ENCODE data around the gene BCOR. TPM values are rescaled to one million over a fixed set of nuclear protein-coding genes. Genes with fewer than 3 reads are reported as not detected.

The BCOR gene
- total and polyA plus RNA-seq, 9 donors = 21.0 to 27.8 (median 25.3) TPM

DNA sequence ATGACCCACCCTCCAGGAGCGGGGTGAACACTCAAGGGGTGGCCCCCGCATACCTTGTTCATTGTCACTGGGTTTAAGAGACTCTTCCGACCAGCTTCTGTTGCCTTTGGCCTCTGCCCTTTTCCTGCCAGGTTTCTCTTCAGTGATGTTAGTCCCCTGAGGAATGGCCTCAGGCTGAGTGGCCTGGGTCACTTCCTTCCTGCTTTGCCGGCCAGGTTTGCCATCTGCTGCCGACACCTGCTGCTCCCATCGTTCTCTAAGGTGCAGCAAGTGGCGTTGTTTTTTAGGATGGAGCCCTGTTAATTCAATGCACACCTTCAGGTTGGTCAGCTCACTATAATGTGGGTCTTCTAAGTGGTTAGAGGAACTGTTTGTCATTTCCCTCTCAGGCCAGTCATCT, 34.2 kb downstream of the BCOR start:
- WGBS (ENCODE audit: insufficient coverage) = 58% methylated on average over 6 of the region's 7 CpGs
- no peak for DNase-seq
- peaks cover 37% of the 10 kb centered on the region for H3K36me3 ChIP-seq (ENCODE audit: control insufficient read depth, insufficient read depth, low read length)

DNA sequence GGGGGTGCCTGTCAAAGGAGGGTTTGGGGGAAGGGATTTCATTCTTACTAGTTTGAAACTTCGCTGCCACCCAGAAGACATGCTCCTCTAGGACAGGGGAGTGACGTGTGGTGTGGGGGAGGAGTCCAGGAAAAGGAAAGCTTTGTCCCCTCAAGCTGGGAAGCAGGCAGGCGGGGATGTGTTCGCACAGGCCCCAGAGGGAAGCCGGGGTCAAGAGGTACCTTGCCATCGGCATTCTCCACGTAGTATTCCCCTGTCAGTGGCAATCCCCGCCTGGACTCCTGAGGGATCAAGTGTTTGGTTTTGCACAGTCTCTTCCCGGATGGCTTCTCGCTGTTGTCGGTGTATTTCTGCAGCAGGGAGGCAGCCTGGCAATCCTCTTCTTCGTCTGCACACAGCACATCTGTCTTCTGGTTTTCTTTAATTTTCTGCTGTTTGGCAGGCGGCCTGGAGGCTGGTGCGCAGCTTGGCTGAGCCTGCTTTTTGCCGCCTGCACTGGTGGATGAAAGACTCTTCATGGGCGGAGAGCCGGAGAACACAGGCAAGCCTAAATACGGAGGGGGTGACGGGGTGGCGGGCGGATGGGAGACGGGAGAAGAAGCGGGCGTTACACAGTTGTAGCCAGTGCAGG, 35.1 kb downstream of the BCOR start:
- peak; percentile 59 for DNase-seq
- Histone ChIP-seq H3K27me3 (ENCODE audit: control insufficient read depth, insufficient read depth, low read length) (peaks cover 38% of the 10 kb centered on the region), H3K27ac (ENCODE audit: low read length) (no peak overlapping the region), H3K4me3 (ENCODE audit: low read length) (no peak overlapping the region), H3K36me3 (ENCODE audit: control insufficient read depth, insufficient read depth, low read length) (peaks cover 36% of the 10 kb centered on the region), H3K9me3 (replicated peaks; ENCODE audit: control insufficient read depth, low read depth, low read length) (no peaks in the 10 kb centered on the region), H3K4me1 (ENCODE audit: control insufficient read depth, insufficient read depth, low read length) (peaks cover 6% of the 10 kb centered on the region)
- 52% methylated on average over 21 of the region's 24 CpGs for WGBS (ENCODE audit: insufficient coverage)

More for the DNA sequence above, 34.2 kb downstream of the BCOR start:
- Histone ChIP-seq H3K27ac (ENCODE audit: low read length) (no peak overlapping the region), H3K27me3 (ENCODE audit: control insufficient read depth, insufficient read depth, low read length) (peaks cover 38% of the 10 kb centered on the region), H3K9me3 (replicated peaks; ENCODE audit: control insufficient read depth, low read depth, low read length) (no peaks in the 10 kb centered on the region), H3K4me3 (ENCODE audit: low read length) (no peak overlapping the region), H3K4me1 (ENCODE audit: control insufficient read depth, insufficient read depth, low read length) (peaks cover 6% of the 10 kb centered on the region)

DNA sequence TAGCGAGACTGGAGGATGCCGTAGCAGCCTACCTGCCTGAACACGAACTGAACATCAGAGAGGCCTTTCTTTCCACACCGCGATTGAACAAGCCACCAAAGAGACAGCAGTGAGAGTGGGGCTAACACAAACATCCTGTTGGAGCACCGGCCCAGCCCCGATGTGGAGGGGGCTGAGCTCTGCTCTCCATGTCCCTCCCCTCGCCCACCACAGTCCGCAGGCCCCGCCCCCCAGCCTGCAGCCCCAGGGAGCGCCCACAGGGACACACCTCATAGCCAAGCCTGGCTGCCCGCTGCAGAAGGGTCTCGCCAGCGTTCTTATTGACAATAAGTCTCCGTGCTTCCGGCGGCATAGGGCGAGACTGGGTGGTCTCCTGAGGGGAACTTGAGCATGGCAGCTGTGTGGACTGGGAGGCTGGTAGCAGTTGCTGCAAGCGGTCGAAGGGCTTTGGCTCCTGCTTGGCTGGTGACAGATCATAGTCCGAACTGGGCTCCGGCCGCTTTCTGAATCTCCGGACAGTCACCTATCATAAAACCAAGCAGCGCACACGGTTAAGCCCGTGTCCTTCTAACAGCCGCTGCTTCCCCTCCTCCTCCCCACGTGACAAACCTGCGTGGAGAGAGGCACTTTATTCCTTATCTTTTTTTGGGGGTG, 35.8 kb downstream of the BCOR start:
- Histone ChIP-seq H3K27ac (ENCODE audit: low read length) (no peak overlapping the region), H3K9me3 (replicated peaks; ENCODE audit: control insufficient read depth, low read depth, low read length) (no peaks in the 10 kb centered on the region), H3K4me3 (ENCODE audit: low read length) (no peak overlapping the region), H3K27me3 (ENCODE audit: control insufficient read depth, insufficient read depth, low read length) (peaks cover 38% of the 10 kb centered on the region), H3K36me3 (ENCODE audit: control insufficient read depth, insufficient read depth, low read length) (peaks cover 38% of the 10 kb centered on the region), H3K4me1 (ENCODE audit: control insufficient read depth, insufficient read depth, low read length) (peaks cover 6% of the 10 kb centered on the region)
- 51% methylated on average over 14 of the region's 30 CpGs for WGBS (ENCODE audit: insufficient coverage)
- no peak for DNase-seq

DNA sequence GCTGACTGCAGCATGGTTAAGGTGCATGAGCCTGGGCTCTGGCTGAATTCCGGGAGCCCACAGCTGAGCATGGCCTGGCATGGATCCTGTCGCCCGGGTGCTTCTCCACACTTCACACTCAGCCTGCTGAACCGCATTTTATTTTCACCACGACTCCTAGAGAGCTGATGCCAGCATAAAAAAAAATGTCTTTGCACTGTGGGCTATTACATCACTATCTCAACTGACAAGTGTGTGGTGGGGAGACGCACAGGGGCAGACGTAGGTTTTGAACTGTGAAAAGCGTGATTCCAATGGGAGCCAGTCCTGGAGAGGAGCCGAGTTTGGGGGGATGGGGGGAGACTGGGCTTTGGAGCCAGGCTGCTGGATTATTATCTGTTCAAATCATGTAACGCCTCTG, 36.8 kb downstream of the BCOR start:
- H3K36me3 ChIP-seq (ENCODE audit: control insufficient read depth, insufficient read depth, low read length) = peaks cover 48% of the 10 kb centered on the region
- DNase-seq = no peak
- 78% methylated on average over 6 of the region's 10 CpGs for WGBS (ENCODE audit: insufficient coverage)

DNA sequence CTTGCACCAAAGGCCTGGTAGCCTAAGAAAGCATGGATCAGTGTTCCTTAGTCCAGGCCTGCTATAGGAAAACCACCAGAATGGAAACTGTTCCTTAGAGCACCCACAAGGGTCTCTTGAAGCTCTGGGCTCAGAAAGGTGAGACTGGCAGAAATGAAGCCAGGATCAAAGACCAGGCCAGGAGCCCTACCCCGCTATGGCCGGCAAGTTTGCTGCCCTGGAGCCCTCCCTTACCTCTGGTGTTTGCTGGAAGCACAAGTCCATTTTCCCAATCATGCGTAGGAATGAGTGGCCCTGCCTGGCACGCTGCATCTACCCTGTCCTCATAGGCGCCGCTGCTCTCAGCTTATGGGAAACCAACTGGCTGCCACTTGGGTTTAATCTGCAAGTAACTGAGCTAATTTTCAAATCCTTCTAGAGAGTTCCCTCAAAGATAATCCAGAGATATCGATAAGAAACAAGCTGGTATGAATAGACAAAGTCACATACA, 37.4 kb downstream of the BCOR start:
- no peaks in the 10 kb centered on the region for H3K9me3 ChIP-seq (replicated peaks; ENCODE audit: control insufficient read depth, low read depth, low read length)
- H3K27ac ChIP-seq (ENCODE audit: low read length) = no peak overlapping the region
- no peak for DNase-seq
- peaks cover 31% of the 10 kb centered on the region for H3K27me3 ChIP-seq (ENCODE audit: control insufficient read depth, insufficient read depth, low read length)
- H3K36me3 ChIP-seq (ENCODE audit: control insufficient read depth, insufficient read depth, low read length) = peaks cover 53% of the 10 kb centered on the region
- H3K4me3 ChIP-seq (ENCODE audit: low read length) = no peak overlapping the region
- H3K4me1 ChIP-seq (ENCODE audit: control insufficient read depth, insufficient read depth, low read length) = peaks cover 6% of the 10 kb centered on the region
- 86% methylated on average over 7 of the region's 7 CpGs for WGBS (ENCODE audit: insufficient coverage)

More for the DNA sequence above, 36.8 kb downstream of the BCOR start:
- H3K27ac ChIP-seq (ENCODE audit: low read length) = no peak overlapping the region
- no peaks in the 10 kb centered on the region for H3K9me3 ChIP-seq (replicated peaks; ENCODE audit: control insufficient read depth, low read depth, low read length)
- H3K4me3 ChIP-seq (ENCODE audit: low read length) = no peak overlapping the region
- H3K4me1 ChIP-seq (ENCODE audit: control insufficient read depth, insufficient read depth, low read length) = peaks cover 6% of the 10 kb centered on the region
- peaks cover 32% of the 10 kb centered on the region for H3K27me3 ChIP-seq (ENCODE audit: control insufficient read depth, insufficient read depth, low read length)

DNA sequence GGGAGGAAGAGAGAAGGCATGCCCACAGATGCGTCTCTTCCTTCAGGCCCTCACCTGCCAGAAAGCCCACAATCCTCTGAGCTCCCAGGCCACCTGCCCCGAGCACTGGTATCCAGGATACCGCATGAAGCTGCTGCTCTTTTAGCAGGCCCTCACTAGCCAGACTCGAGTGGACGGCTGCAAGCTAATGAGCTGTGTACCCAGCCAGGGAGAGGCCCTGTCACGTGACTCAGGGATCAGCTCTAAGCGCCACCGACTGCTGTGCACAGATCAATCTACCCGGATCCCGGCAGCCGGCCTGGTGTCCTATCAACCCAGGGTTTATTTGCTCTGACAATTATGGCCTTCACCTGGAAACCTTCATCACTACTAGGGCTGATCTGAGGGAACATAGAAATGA, 39.0 kb downstream of the BCOR start:
- H3K9me3 ChIP-seq (replicated peaks; ENCODE audit: control insufficient read depth, low read depth, low read length) = peaks cover 2% of the 10 kb centered on the region
- peaks cover 21% of the 10 kb centered on the region for H3K27me3 ChIP-seq (ENCODE audit: control insufficient read depth, insufficient read depth, low read length)
- H3K4me1 ChIP-seq (ENCODE audit: control insufficient read depth, insufficient read depth, low read length) = peaks cover 6% of the 10 kb centered on the region
- peaks cover 61% of the 10 kb centered on the region for H3K36me3 ChIP-seq (ENCODE audit: control insufficient read depth, insufficient read depth, low read length)
- H3K27ac ChIP-seq (ENCODE audit: low read length) = no peak overlapping the region
- 72% methylated on average over 10 of the region's 11 CpGs for WGBS (ENCODE audit: insufficient coverage)
- no peak overlapping the region for H3K4me3 ChIP-seq (ENCODE audit: low read length)
- DNase-seq = no peak

DNA sequence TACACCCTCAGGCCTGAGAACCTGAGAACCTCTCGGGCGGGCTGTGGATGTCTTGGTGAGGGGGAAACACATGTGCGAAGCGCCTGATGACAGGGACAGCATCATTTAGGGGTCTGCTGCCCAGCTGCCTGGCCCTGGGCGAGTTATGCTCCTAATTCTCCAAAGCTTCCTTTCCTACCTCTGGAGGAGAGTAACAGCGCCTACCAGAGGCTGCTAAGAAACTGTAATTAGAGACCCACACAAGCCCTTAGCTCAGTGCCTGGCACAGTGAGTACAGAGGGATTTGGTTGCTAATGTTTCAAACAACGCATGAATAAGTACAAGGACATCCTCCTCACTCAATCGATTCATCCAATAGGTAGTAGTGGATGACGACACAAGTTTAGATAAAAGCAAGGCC, 40.4 kb downstream of the BCOR start:
- no peak for DNase-seq
- Histone ChIP-seq H3K4me3 (ENCODE audit: low read length) (no peak overlapping the region), H3K27ac (ENCODE audit: low read length) (no peak overlapping the region), H3K36me3 (ENCODE audit: control insufficient read depth, insufficient read depth, low read length) (peaks cover 66% of the 10 kb centered on the region), H3K27me3 (ENCODE audit: control insufficient read depth, insufficient read depth, low read length) (peaks cover 12% of the 10 kb centered on the region), H3K9me3 (replicated peaks; ENCODE audit: control insufficient read depth, low read depth, low read length) (peaks cover 12% of the 10 kb centered on the region), H3K4me1 (ENCODE audit: control insufficient read depth, insufficient read depth, low read length) (no peaks in the 10 kb centered on the region)
- WGBS (ENCODE audit: insufficient coverage) = 92% methylated on average over 4 of the region's 9 CpGs

DNA sequence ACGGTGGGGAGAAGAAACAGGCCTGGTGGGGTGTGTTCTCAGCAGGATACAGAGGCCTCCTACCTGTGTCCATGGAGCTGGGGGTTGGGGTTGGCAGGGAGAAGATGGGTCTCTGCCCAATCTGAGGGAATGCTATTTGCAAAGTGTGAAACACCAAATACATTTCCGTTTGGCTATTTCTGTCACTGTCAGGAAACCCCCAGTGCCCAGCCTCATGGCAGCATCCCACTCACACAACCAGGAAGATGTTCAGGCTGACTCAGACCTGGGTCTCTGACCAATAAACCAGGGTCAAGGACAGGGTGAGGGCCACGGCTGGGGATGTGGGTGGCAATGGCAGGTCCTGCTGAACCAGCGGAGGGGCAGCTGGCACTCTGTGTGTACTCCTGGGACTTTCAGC, 41.3 kb downstream of the BCOR start:
- DNase-seq = no peak
- peaks cover 65% of the 10 kb centered on the region for H3K36me3 ChIP-seq (ENCODE audit: control insufficient read depth, insufficient read depth, low read length)
- no peak overlapping the region for H3K27ac ChIP-seq (ENCODE audit: low read length)
- H3K27me3 ChIP-seq (ENCODE audit: control insufficient read depth, insufficient read depth, low read length) = peaks cover 5% of the 10 kb centered on the region
- peaks cover 18% of the 10 kb centered on the region for H3K9me3 ChIP-seq (replicated peaks; ENCODE audit: control insufficient read depth, low read depth, low read length)
- WGBS (ENCODE audit: insufficient coverage) = 44% methylated on average over 1 of the region's 4 CpGs
- no peak overlapping the region for H3K4me3 ChIP-seq (ENCODE audit: low read length)
- H3K4me1 ChIP-seq (ENCODE audit: control insufficient read depth, insufficient read depth, low read length) = no peaks in the 10 kb centered on the region

DNA sequence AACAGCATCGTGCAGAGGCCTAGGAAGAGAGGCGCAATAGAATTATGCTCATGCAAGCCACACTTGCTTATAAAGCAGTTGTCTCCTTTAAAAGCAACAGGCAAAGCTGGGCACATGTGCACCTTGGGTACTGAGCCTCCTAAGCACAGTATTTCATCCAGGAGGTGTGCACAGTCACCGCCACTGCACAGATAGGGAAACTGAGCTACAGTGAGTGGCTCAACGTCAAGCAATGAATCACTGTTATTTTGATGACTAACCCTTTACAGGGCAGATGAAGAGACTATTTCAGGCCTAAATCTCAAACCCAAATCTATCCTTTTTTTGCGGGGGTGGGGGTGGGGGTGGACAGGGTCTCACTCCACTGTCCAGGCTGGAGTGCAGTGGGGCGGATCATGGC, 42.3 kb downstream of the BCOR start:
- no peak for DNase-seq
- Histone ChIP-seq H3K36me3 (ENCODE audit: control insufficient read depth, insufficient read depth, low read length) (peaks cover 63% of the 10 kb centered on the region), H3K4me3 (ENCODE audit: low read length) (no peak overlapping the region), H3K4me1 (ENCODE audit: control insufficient read depth, insufficient read depth, low read length) (no peaks in the 10 kb centered on the region), H3K9me3 (replicated peaks; ENCODE audit: control insufficient read depth, low read depth, low read length) (peaks cover 25% of the 10 kb centered on the region), H3K27me3 (ENCODE audit: control insufficient read depth, insufficient read depth, low read length) (peaks cover 5% of the 10 kb centered on the region), H3K27ac (ENCODE audit: low read length) (no peak overlapping the region)
- 84% methylated on average over 5 of the region's 6 CpGs for WGBS (ENCODE audit: insufficient coverage)

DNA sequence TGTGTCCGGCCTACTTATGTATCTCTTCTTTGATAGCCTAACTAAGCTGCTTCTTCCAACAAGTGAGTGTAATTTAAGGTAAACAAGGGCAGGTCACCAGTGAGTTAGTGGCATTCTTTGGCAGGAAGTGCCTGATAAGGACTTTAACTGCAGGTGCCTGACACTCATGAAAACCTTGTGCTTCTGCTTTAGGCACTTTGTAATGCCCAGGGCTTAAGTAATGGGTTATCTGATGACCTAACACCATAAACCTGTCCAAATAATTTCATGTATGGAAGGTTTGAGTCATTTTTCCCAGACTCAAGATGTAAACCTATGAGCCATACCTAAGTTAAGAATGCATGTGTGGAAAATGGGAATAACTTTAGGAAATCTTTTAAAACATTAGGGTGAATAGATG, 43.0 kb downstream of the BCOR start:
- no CpG with 5 or more reads among the region's 1 CpG for WGBS (ENCODE audit: insufficient coverage)

More for the DNA sequence above, 43.0 kb downstream of the BCOR start:
- DNase-seq = no peak
- H3K27ac ChIP-seq (ENCODE audit: low read length) = no peak overlapping the region
- no peak overlapping the region for H3K4me3 ChIP-seq (ENCODE audit: low read length)
- H3K4me1 ChIP-seq (ENCODE audit: control insufficient read depth, insufficient read depth, low read length) = no peaks in the 10 kb centered on the region
- H3K9me3 ChIP-seq (replicated peaks; ENCODE audit: control insufficient read depth, low read depth, low read length) = peaks cover 32% of the 10 kb centered on the region
- H3K36me3 ChIP-seq (ENCODE audit: control insufficient read depth, insufficient read depth, low read length) = peaks cover 65% of the 10 kb centered on the region
- peaks cover 4% of the 10 kb centered on the region for H3K27me3 ChIP-seq (ENCODE audit: control insufficient read depth, insufficient read depth, low read length)
